ENCODE data around the gene GNAO1.
"Not testable (repeated sequence)": the region's sequence is repeated elsewhere in the genome, so short reads cannot be mapped to it uniquely, and the experiment has no call there.

GNAO1 gene

GRCh38 chr16:56371660-56371937 is 180.3 kb downstream of the GNAO1 start:
- no peak overlapping the region for H3K4me3 ChIP-seq (ENCODE audit: low read length)

GRCh38 chr16:56372013-56372634 is 180.8 kb downstream of the GNAO1 start:
- Histone ChIP-seq H2AFZ (ENCODE audit: low read length) (no peak overlapping the region), H3K79me2 (ENCODE audit: low read length) (no peaks in the 10 kb centered on the region), H3K36me3 (replicated peaks; ENCODE audit: insufficient read depth, low read length) (no peaks in the 10 kb centered on the region; the same call in none of the 2 replicates), H3K27ac (ENCODE audit: low read length) (no peak overlapping the region), H3K4me3 (ENCODE audit: low read length) (no peak overlapping the region), H4K20me1 (ENCODE audit: insufficient read depth, low read length) (no peaks in the 10 kb centered on the region), H3K9me3 (replicated peaks; ENCODE audit: insufficient read depth, low read length) (no peaks in the 10 kb centered on the region), H3K9ac (ENCODE audit: low read length) (no peak overlapping the region), H3F3A (ENCODE audit: insufficient read depth, low read length) (no peaks in the 10 kb centered on the region), H3K4me1 (ENCODE audit: low read length) (no peaks in the 10 kb centered on the region), H3K27me3 (replicated peaks; ENCODE audit: insufficient read depth, low read length) (no peaks in the 10 kb centered on the region), H3K4me2 (ENCODE audit: low read depth, low read length) (no peak overlapping the region), H3K9me2 (replicated peaks; ENCODE audit: insufficient read depth, low read length) (no peaks in the 10 kb centered on the region)
- TF ChIP-seq EZH2 (optimal IDR thresholded peaks at IDR 0.05; ENCODE audit: low read depth, low read length) (no peak), EZH2phosphoT487 (IDR thresholded peaks at IDR 0.05; ENCODE audit: low read length) (no peak), CTCF (IDR thresholded peaks at IDR 0.05; ENCODE audit: low read length) (no peak)
- no peak for DNase-seq

More at GRCh38 chr16:56371660-56371937, 180.3 kb downstream of the GNAO1 start:
- no peaks in the 10 kb centered on the region for H3K4me1 ChIP-seq (ENCODE audit: low read length)
- H3K27me3 ChIP-seq (replicated peaks; ENCODE audit: insufficient read depth, low read length): no peaks in the 10 kb centered on the region
- H3K79me2 ChIP-seq (ENCODE audit: low read length): no peaks in the 10 kb centered on the region
- H4K20me1 ChIP-seq (ENCODE audit: insufficient read depth, low read length): no peaks in the 10 kb centered on the region
- H3K9me3 ChIP-seq (replicated peaks; ENCODE audit: insufficient read depth, low read length): no peaks in the 10 kb centered on the region
- TF ChIP-seq CTCF (IDR thresholded peaks at IDR 0.05; ENCODE audit: low read length) (no peak), EZH2phosphoT487 (IDR thresholded peaks at IDR 0.05; ENCODE audit: low read length) (no peak), EZH2 (optimal IDR thresholded peaks at IDR 0.05; ENCODE audit: low read depth, low read length) (no peak)
- no peak overlapping the region for H3K27ac ChIP-seq (ENCODE audit: low read length)
- no peaks in the 10 kb centered on the region for H3K9me2 ChIP-seq (replicated peaks; ENCODE audit: insufficient read depth, low read length)
- no peaks in the 10 kb centered on the region for H3F3A ChIP-seq (ENCODE audit: insufficient read depth, low read length)
- H3K9ac ChIP-seq (ENCODE audit: low read length): no peak overlapping the region
- H3K4me2 ChIP-seq (ENCODE audit: low read depth, low read length): no peak overlapping the region
- H3K36me3 ChIP-seq (replicated peaks; ENCODE audit: insufficient read depth, low read length): no peaks in the 10 kb centered on the region; the same call in none of the 2 replicates
- no peak for DNase-seq
- no peak overlapping the region for H2AFZ ChIP-seq (ENCODE audit: low read length)

GRCh38 chr16:56373003-56373402 is 181.7 kb downstream of the GNAO1 start:
- H3K4me2 ChIP-seq (ENCODE audit: low read depth, low read length): no peak overlapping the region
- H3K4me1 ChIP-seq (ENCODE audit: low read length): no peaks in the 10 kb centered on the region
- H3K4me3 ChIP-seq (ENCODE audit: low read length): no peak overlapping the region

GRCh38 chr16:56375792-56376191 is 184.5 kb downstream of the GNAO1 start:
- H3K27me3 ChIP-seq (replicated peaks; ENCODE audit: insufficient read depth, low read length); H3K9ac ChIP-seq (ENCODE audit: low read length); H4K20me1 ChIP-seq (ENCODE audit: insufficient read depth, low read length); H3K4me1 ChIP-seq (ENCODE audit: low read length); H3K4me2 ChIP-seq (ENCODE audit: low read depth, low read length); H3K79me2 ChIP-seq (ENCODE audit: low read length); H3K9me3 ChIP-seq (replicated peaks; ENCODE audit: insufficient read depth, low read length); DNase-seq; H3K9me2 ChIP-seq (replicated peaks; ENCODE audit: insufficient read depth, low read length); H3K4me3 ChIP-seq (ENCODE audit: low read length); H2AFZ ChIP-seq (ENCODE audit: low read length); H3F3A ChIP-seq (ENCODE audit: insufficient read depth, low read length); H3K36me3 ChIP-seq (replicated peaks; ENCODE audit: insufficient read depth, low read length); H3K27ac ChIP-seq (ENCODE audit: low read length): not testable (repeated sequence)

More at GRCh38 chr16:56373003-56373402, 181.7 kb downstream of the GNAO1 start:
- DNase-seq: no peak
- H3K9me2 ChIP-seq (replicated peaks; ENCODE audit: insufficient read depth, low read length): no peaks in the 10 kb centered on the region
- no peak overlapping the region for H3K27ac ChIP-seq (ENCODE audit: low read length)
- H3K36me3 ChIP-seq (replicated peaks; ENCODE audit: insufficient read depth, low read length): no peaks in the 10 kb centered on the region; the same call in 1 of the 2 replicates
- H3K9me3 ChIP-seq (replicated peaks; ENCODE audit: insufficient read depth, low read length): no peaks in the 10 kb centered on the region
- H3K79me2 ChIP-seq (ENCODE audit: low read length): no peaks in the 10 kb centered on the region
- no peaks in the 10 kb centered on the region for H4K20me1 ChIP-seq (ENCODE audit: insufficient read depth, low read length)
- H3K9ac ChIP-seq (ENCODE audit: low read length): no peak overlapping the region
- no peaks in the 10 kb centered on the region for H3K27me3 ChIP-seq (replicated peaks; ENCODE audit: insufficient read depth, low read length)
- TF ChIP-seq CTCF (IDR thresholded peaks at IDR 0.05; ENCODE audit: low read length) (no peak), EZH2 (optimal IDR thresholded peaks at IDR 0.05; ENCODE audit: low read depth, low read length) (no peak), EZH2phosphoT487 (IDR thresholded peaks at IDR 0.05; ENCODE audit: low read length) (no peak)
- H2AFZ ChIP-seq (ENCODE audit: low read length): no peak overlapping the region
- H3F3A ChIP-seq (ENCODE audit: insufficient read depth, low read length): no peaks in the 10 kb centered on the region

GRCh38 chr16:56379044-56379443 is 187.8 kb downstream of the GNAO1 start:
- H3K36me3 ChIP-seq (replicated peaks; ENCODE audit: insufficient read depth, low read length); H3K27me3 ChIP-seq (replicated peaks; ENCODE audit: insufficient read depth, low read length): not testable (repeated sequence)

More at GRCh38 chr16:56379044-56379443, 187.8 kb downstream of the GNAO1 start:
- DNase-seq; H3K9me3 ChIP-seq (replicated peaks; ENCODE audit: insufficient read depth, low read length); H3F3A ChIP-seq (ENCODE audit: insufficient read depth, low read length); H2AFZ ChIP-seq (ENCODE audit: low read length); H3K27ac ChIP-seq (ENCODE audit: low read length); H3K79me2 ChIP-seq (ENCODE audit: low read length); H3K4me2 ChIP-seq (ENCODE audit: low read depth, low read length); H4K20me1 ChIP-seq (ENCODE audit: insufficient read depth, low read length); H3K4me1 ChIP-seq (ENCODE audit: low read length); H3K4me3 ChIP-seq (ENCODE audit: low read length); H3K9me2 ChIP-seq (replicated peaks; ENCODE audit: insufficient read depth, low read length); H3K9ac ChIP-seq (ENCODE audit: low read length): not testable (repeated sequence)

All from MM.1S (cell line).